Dendritic cell treated with granulocyte-macrophage colony-stimulating factor and Interleukin-4, amounts not matched to agents 40 ng/mL and 50 ng/mL, for 4 days (primary cell): Measurements from ENCODE around the gene HCN4.
"Not testable (repeated sequence)": the region's sequence is repeated elsewhere in the genome, so short reads cannot be mapped to it uniquely, and the experiment has no call there.

ENCODE experiments used
- H3K27ac Mint-ChIP-seq: one replicate; pipeline ENCODE4 v1.8.0; 2022; ENCODE audit warnings: mild to moderate bottlenecking, mixed read lengths
- H3K27me3 Mint-ChIP-seq: one replicate; pipeline ENCODE4 v1.8.0; 2022; ENCODE audit warnings: mild to moderate bottlenecking, mixed read lengths
- H3K36me3 Mint-ChIP-seq: one replicate; pipeline ENCODE4 v1.8.0; 2022; ENCODE audit warnings: low read depth, mixed read lengths
- H3K4me1 Mint-ChIP-seq: one replicate; pipeline ENCODE4 v1.8.0; 2022; ENCODE audit warnings: low read depth, mixed read lengths
- H3K4me3 Mint-ChIP-seq: one replicate; pipeline ENCODE4 v1.8.0; 2022; ENCODE audit warnings: mild to moderate bottlenecking, moderate library complexity, mixed read lengths
- H3K9me3 Mint-ChIP-seq: one replicate; pipeline ENCODE4 v1.8.0; 2022; ENCODE audit warnings: mixed read lengths
- intact Hi-C: fragments of 100-400 bp; cut with micrococcal nuclease; formaldehyde crosslinking; loops from one replicate; pipeline ENCODE4 v1.15.0; 2022

Gene HCN4

DNA sequence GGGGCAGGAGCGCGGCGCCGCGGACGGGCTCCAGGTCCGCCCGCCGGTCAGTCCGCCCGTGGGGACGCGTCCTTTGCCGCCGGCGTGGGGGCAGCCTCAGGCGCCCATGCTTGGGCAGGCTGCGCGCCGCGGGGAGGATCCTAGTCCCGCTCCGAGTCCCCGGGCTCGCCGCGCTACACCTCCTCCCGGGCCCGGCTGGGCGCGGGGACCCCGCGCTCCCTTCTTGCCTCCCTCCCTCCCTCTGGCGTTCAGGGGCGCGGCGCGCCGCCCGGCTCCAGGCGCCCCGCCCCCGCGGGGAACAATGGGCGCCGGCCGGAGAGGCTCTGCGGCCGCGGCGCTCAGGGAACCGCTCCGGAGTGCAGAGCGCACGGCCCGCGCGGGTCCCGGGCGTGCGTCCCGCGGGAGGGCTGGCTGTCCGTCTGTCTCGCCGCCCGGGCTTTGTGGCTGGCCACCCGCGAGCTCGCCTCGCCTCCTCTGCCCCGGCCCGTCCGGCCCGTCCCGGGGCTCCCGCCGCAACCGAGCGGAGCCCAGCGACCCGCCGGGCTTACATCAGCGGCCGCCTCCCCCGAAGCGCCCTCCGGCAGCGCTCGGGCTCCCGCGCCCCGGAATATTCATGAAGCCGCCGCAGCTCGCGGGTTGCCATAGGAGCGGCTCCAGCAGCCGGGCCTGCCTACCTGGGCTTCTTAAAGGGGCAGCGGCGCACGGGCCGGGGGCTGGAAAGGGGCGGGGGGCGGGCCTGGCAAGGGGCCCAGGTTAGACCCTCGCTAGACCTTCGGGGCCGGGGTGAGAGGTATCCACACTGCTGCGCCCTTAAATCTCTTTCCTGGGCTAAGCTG, at the start of gene HCN4:
HCN4 (minus strand) TSS at position 658 of the 836 bp plus-strand sequence. CDS start 688 bp downstream, outside the sequence.
- Mint-ChIP-seq H3K4me1 (no peaks in the 10 kb centered on the region), H3K4me3 (no peak within 1 kb of the TSS), H3K9me3 (no peaks in the 10 kb centered on the region), H3K27me3 (peaks cover 85% of the 10 kb centered on the region), H3K36me3 (no peaks in the 10 kb centered on the region), H3K27ac (no peak within 1 kb of the TSS)
- intact Hi-C loops = no loop called here

- H3K4me1 Mint-ChIP-seq = no peaks in the 10 kb centered on the region
- H3K36me3 Mint-ChIP-seq = no peaks in the 10 kb centered on the region
- intact Hi-C loops = no loop called here
- no peak overlapping the region for H3K27ac Mint-ChIP-seq
- no peak overlapping the region for H3K4me3 Mint-ChIP-seq
- H3K9me3 Mint-ChIP-seq = no peaks in the 10 kb centered on the region
- peaks cover 27% of the 10 kb centered on the region for H3K27me3 Mint-ChIP-seq
Measured at GRCh38 chr15:73414876-73415275, 46.1 kb upstream of the HCN4 start.

- Mint-ChIP-seq H3K4me1 (peaks cover 21% of the 10 kb centered on the region), H3K27ac (no peak overlapping the region), H3K27me3 (peaks cover 55% of the 10 kb centered on the region), H3K36me3 (no peaks in the 10 kb centered on the region), H3K9me3 (no peaks in the 10 kb centered on the region), H3K4me3 (no peak overlapping the region)
- intact Hi-C loops = no loop called here
Measured at GRCh38 chr15:73403171-73403570, 34.4 kb upstream of the HCN4 start.

- Mint-ChIP-seq H3K4me1 (peaks cover 21% of the 10 kb centered on the region), H3K27me3 (peaks cover 57% of the 10 kb centered on the region)
- H3K9me3 Mint-ChIP-seq, intact Hi-C loops, H3K4me3 Mint-ChIP-seq, H3K36me3 Mint-ChIP-seq, H3K27ac Mint-ChIP-seq: not testable (repeated sequence)
Measured at GRCh38 chr15:73400222-73400621, 31.5 kb upstream of the HCN4 start.

DNA sequence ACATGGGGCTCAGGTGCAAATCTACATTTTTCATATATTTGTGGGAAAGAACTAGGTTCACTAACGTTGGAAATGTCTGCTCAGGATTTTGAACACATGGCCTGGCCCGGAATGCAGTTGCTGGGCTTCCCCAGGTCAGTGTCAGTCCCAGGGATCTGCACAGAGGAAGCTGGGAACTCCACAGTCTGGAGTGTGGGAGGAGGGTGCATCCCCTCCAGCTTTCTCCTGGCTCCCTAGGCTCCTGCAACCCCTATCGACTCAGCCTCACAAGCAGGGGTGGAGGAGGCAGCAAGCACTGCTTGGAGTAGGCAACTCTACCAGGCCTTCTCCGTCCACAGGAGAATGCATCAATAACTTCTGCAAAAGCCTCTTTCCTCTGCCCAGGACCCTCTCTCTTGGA, 30.1 kb upstream of the HCN4 start:
- peaks cover 21% of the 10 kb centered on the region for H3K4me1 Mint-ChIP-seq
- H3K27ac Mint-ChIP-seq = no peak overlapping the region
- H3K4me3 Mint-ChIP-seq = no peak overlapping the region
- intact Hi-C loops = no loop called here
- no peaks in the 10 kb centered on the region for H3K9me3 Mint-ChIP-seq
- no peaks in the 10 kb centered on the region for H3K36me3 Mint-ChIP-seq
- peaks cover 59% of the 10 kb centered on the region for H3K27me3 Mint-ChIP-seq

DNA sequence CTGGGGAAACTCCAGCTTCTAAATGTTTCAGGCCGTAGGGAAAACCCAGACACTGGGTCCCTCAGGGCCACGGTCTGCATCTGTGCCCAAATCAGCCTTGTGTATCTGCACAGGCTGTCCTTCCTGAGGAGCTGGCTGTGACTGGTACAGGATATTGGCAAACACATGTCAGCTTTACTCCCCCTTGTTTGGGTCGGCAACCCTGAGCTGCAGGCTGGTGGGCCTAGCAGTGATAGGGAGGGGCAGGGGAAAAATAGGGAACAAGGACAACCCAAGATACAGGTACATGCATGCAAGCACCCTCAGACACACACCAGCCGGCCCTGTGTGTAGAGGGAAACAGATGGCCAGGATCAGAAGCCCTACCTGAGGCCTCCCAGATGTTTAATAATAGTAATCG, 28.7 kb upstream of the HCN4 start:
- Mint-ChIP-seq H3K27me3 (peaks cover 64% of the 10 kb centered on the region), H3K4me3 (no peak overlapping the region), H3K36me3 (no peaks in the 10 kb centered on the region), H3K4me1 (peaks cover 21% of the 10 kb centered on the region), H3K27ac (no peak overlapping the region), H3K9me3 (no peaks in the 10 kb centered on the region)
- intact Hi-C loops = no loop called here

DNA sequence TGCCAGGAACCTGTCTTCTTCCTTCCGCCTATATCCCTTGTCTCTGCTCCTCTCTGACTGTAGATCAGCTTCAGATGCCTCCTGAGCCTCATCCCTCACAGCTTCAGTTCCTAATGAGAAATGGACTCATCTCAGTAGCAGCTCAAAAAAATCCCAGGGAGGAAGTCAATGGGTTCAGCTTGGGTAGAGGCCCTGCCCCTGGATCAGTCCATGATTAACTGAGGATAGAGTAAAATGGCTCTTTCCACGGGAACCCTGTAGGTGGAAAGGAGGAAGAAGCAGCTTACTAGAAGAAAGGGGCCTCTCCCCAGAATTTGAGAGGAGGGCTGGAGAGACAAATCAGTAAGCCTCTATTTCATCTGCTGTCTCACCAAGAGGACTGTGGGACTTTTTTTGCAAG, 26.9 kb upstream of the HCN4 start:
- intact Hi-C loops = no loop called here

GRCh38 chr15:73394782-73395181, 26.0 kb upstream of the HCN4 start:
- Mint-ChIP-seq H3K27ac (no peak overlapping the region), H3K27me3 (peaks cover 73% of the 10 kb centered on the region), H3K36me3 (no peaks in the 10 kb centered on the region), H3K4me1 (peaks cover 17% of the 10 kb centered on the region), H3K4me3 (no peak overlapping the region), H3K9me3 (no peaks in the 10 kb centered on the region)
- intact Hi-C loops = no loop called here

More for the DNA sequence above, 26.9 kb upstream of the HCN4 start:
- H3K36me3 Mint-ChIP-seq = no peaks in the 10 kb centered on the region
- H3K4me1 Mint-ChIP-seq = peaks cover 26% of the 10 kb centered on the region
- no peak overlapping the region for H3K27ac Mint-ChIP-seq
- peaks cover 69% of the 10 kb centered on the region for H3K27me3 Mint-ChIP-seq
- H3K9me3 Mint-ChIP-seq = no peaks in the 10 kb centered on the region
- H3K4me3 Mint-ChIP-seq = no peak overlapping the region

GRCh38 chr15:73393336-73393735, 24.6 kb upstream of the HCN4 start:
- Mint-ChIP-seq H3K9me3 (no peaks in the 10 kb centered on the region), H3K4me1 (peaks cover 6% of the 10 kb centered on the region), H3K27ac (no peak overlapping the region), H3K36me3 (no peaks in the 10 kb centered on the region), H3K27me3 (peaks cover 64% of the 10 kb centered on the region), H3K4me3 (no peak overlapping the region)
- intact Hi-C loops = no loop called here

GRCh38 chr15:73392025-73392424, 23.3 kb upstream of the HCN4 start:
- H3K27me3 Mint-ChIP-seq = peaks cover 56% of the 10 kb centered on the region
- intact Hi-C loops = no loop called here
- peaks cover 13% of the 10 kb centered on the region for H3K4me1 Mint-ChIP-seq
- no peak overlapping the region for H3K27ac Mint-ChIP-seq
- H3K4me3 Mint-ChIP-seq = no peak overlapping the region
- H3K9me3 Mint-ChIP-seq = no peaks in the 10 kb centered on the region
- no peaks in the 10 kb centered on the region for H3K36me3 Mint-ChIP-seq

GRCh38 chr15:73391128-73391872, 22.5 kb upstream of the HCN4 start:
- Mint-ChIP-seq H3K27ac (no peak overlapping the region), H3K27me3 (peaks cover 51% of the 10 kb centered on the region), H3K9me3 (no peaks in the 10 kb centered on the region), H3K36me3 (no peaks in the 10 kb centered on the region), H3K4me3 (no peak overlapping the region), H3K4me1 (peaks cover 13% of the 10 kb centered on the region)
- intact Hi-C loops = no loop called here

DNA sequence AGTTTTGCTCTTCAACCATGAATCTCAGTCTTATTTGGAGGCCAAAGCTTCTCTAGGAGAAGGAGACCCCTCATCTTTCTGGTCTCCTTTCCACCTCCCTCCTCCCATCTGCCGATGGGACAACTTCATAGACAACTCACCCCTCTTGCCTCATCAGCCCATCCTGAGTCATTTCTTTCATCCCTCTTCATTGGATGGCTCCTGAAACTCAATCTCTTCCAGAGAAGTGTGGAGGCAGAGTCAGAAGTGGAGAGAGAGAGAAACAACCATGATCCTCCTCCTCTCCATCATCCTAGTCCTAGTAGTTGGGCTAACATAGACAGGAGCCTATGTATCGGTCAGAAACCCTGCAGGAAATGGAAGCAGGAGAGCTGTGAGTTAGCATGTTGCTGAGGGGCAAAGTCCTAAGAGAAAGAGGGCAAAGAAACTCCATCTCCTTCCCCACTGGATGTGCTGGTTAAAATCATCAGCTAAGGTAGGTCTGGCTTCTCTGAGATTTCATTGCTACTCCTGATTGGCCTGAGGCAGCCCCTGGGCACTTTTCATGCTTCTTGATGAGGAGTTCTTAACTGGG, 21.3 kb upstream of the HCN4 start:
- Mint-ChIP-seq H3K27me3 (peaks cover 54% of the 10 kb centered on the region), H3K27ac (no peak overlapping the region), H3K4me1 (peaks cover 13% of the 10 kb centered on the region), H3K4me3 (no peak overlapping the region), H3K36me3 (no peaks in the 10 kb centered on the region), H3K9me3 (no peaks in the 10 kb centered on the region)
- intact Hi-C loops = no loop called here

DNA sequence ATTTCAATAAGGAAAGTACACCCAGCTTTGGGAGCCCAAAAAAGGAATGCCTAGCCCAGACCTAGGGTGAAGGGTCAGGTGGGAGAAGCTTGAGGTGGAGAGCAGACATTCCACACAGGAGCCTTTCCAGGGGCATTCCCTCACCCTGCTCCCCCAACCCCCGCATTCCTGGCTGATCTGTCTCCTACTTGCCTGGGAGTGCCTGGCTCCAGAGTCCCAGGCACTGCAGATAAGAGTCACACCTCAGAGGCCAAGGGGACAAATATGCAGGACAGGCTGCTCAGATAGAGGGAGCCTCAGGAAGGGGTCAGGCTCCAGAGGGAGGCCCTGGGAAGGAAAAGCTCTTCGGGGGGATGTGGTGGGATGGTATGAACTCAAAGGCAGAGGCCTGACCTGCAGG, 20.8 kb upstream of the HCN4 start:
- peaks cover 50% of the 10 kb centered on the region for H3K27me3 Mint-ChIP-seq
- no peaks in the 10 kb centered on the region for H3K9me3 Mint-ChIP-seq
- H3K36me3 Mint-ChIP-seq = no peaks in the 10 kb centered on the region
- H3K27ac Mint-ChIP-seq = no peak overlapping the region
- H3K4me3 Mint-ChIP-seq = no peak overlapping the region
- peaks cover 13% of the 10 kb centered on the region for H3K4me1 Mint-ChIP-seq
- intact Hi-C loops = no loop called here

DNA sequence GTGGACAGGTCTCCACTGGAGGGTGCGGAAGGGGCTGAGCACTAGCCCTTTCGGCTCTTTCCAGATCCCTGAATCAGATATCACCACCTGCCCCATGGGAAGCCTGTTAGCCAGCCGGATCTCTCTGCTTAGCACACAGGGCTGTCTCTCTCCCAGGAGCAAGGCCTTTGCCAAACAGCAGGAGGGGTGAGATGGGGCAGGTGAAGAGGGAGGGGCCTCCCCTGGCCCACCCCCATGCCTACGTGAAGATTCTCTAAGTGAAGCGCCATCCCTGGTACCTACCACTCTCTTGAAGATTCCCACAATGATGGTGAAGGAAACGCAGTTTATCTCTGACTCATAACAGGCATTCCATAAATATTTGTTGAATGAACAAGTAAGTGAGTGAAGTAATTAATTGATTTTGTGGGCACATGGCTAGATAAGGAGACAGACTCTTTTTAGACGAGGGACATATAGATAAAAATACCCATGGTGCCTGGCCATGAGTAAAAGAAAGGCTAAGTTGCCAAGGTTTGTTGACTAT, 19.6 kb upstream of the HCN4 start:
- no peaks in the 10 kb centered on the region for H3K36me3 Mint-ChIP-seq
- H3K27me3 Mint-ChIP-seq = peaks cover 42% of the 10 kb centered on the region
- no peaks in the 10 kb centered on the region for H3K9me3 Mint-ChIP-seq
- intact Hi-C loops = no loop called here
- peaks cover 13% of the 10 kb centered on the region for H3K4me1 Mint-ChIP-seq
- no peak overlapping the region for H3K4me3 Mint-ChIP-seq
- H3K27ac Mint-ChIP-seq = no peak overlapping the region
